Posterior cingulate gyrus (tissue), 11 donors: ENCODE measurements around the gene ALKBH7.
"Not testable (repeated sequence)": the region's sequence is repeated elsewhere in the genome, so short reads cannot be mapped to it uniquely, and the experiment has no call there.

Experiments used
- DNase-seq, 10 donors: peaks; one replicate each; pipeline versions ENCODE4 v3.0.0 to v3.0.0-alpha.2; 2020 to 2021; ENCODE audit warnings: mixed read lengths in 3 of 10
- intact Hi-C: fragments of 100-400 bp; cut with DNase I; formaldehyde crosslinking; loops from one replicate; pipeline ENCODE4 v1.15.1; 2023

ALKBH7 gene, protein sequence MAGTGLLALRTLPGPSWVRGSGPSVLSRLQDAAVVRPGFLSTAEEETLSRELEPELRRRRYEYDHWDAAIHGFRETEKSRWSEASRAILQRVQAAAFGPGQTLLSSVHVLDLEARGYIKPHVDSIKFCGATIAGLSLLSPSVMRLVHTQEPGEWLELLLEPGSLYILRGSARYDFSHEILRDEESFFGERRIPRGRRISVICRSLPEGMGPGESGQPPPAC

DNA sequence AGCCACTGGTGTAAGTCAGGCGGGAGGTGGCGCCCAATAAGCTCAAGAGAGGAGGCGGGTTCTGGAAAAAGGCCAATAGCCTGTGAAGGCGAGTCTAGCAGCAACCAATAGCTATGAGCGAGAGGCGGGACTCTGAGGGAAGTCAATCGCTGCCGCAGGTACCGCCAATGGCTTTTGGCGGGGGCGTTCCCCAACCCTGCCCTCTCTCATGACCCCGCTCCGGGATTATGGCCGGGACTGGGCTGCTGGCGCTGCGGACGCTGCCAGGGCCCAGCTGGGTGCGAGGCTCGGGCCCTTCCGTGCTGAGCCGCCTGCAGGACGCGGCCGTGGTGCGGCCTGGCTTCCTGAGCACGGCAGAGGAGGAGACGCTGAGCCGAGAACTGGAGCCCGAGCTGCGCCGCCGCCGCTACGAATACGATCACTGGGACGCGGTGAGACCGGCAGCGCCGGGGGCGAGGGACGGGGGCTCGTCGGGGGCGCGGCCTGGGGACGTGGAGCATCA, at the start of gene ALKBH7:
Gene ALKBH7 (plus strand): TSS at position 201 of the 502 bp plus-strand sequence. CDS start 27 bp downstream, at position 228.
- intact Hi-C loops: no loop called here

GRCh38 chr19:6324757-6325156, 47.8 kb upstream of the ALKBH7 start:
- intact Hi-C loops: no loop called here
- DNase-seq: peak in 1 of 10 donors; percentile 55

More for the DNA sequence above, at the start of gene ALKBH7:
- peak; percentile 95 to 100 (median 98) for DNase-seq

DNA sequence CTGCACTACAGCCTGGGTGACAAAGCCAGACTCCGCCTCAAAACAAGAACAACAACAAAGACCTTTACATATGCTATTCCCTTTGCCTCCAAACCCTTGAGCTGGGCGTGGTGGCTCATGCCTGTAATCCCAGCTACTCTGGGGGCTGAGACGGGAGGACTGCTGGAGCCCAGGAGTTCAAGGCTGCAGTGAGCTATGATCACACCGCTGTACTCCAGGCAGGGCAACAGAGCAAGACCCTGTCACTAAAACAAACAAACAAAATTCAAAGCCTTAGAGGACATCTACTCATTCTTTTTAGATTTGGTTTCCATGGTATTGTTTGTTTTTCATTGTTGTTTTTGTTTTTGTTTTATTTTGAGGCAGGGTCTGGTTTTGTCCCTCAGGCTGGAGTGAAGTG, 47.0 kb upstream of the ALKBH7 start:
- intact Hi-C loops: no loop called here
- peak in 1 of 10 donors; percentile 39 for DNase-seq

DNA sequence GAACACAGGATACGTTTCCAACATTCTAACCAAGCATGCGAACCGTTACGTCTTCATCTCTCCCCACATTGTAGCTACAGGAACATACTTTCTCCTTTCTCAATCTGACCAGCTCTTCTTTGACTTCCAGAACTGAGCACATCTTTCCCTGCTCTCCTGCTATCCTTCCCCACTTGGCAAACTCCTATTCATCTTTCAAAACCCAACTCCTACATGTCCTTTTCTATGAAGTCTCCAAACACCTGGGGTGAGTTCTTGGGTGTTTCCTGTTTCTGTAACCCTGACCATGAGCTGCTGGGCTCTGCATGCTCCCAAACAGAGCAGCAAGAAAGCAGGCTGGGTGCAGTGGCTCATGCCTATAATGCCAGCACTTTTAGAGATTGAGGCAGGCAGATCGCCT, 45.8 kb upstream of the ALKBH7 start:
- no peak for DNase-seq
- intact Hi-C loops: no loop called here

- peak in 1 of 10 donors; percentile 77 for DNase-seq
- intact Hi-C loops: no loop called here
Observed at GRCh38 chr19:6333439-6333838, 39.2 kb upstream of the ALKBH7 start, which contains the start of gene ACER1. Gene ACER1 (minus strand): TSS chr19:6333612. CDS start chr19:6333551, 61 bp downstream.

GRCh38 chr19:6334490-6335285, 37.9 kb upstream of the ALKBH7 start:
- DNase-seq: peak in 1 of 10 donors; percentile 8
- intact Hi-C loops: no loop called here

DNA sequence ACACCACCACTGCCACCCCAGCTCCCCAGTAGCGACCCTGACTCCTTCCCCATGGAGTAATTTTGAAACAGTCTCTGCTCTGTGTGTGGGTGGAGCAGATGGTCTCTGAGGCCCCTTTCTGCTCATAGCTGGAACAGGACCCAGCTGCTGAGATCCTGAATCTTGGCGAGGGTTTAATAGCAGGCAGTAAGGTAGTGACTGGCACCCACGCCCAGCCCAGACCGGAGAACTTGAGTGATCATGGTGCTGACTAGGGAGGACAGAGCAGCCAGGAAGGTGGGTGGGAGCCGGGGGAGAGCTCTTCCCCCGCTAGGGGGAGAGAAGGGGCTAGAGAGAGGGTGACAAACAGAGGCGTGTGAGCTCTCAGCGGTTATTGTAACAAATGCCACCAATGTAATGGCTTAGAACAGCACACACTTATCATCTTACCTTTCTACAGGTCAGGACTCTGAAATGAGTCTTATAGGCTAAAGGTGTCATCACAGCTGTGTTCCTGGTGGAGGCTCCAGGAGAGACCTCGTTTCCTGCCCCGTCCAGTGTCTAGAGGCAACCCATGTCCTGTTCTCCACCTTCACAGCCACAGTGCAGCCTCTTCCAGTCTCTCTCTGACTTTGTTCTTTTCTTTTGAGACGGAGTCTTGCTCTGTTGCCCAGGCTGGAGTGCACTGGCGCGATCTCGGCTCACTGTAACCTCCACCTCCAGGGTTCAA, 31.9 kb upstream of the ALKBH7 start:
- DNase-seq: peak in 1 of 10 donors; percentile 55
- intact Hi-C loops: no loop called here

GRCh38 chr19:6343462-6343861, 29.1 kb upstream of the ALKBH7 start:
- intact Hi-C loops: no loop called here

DNA sequence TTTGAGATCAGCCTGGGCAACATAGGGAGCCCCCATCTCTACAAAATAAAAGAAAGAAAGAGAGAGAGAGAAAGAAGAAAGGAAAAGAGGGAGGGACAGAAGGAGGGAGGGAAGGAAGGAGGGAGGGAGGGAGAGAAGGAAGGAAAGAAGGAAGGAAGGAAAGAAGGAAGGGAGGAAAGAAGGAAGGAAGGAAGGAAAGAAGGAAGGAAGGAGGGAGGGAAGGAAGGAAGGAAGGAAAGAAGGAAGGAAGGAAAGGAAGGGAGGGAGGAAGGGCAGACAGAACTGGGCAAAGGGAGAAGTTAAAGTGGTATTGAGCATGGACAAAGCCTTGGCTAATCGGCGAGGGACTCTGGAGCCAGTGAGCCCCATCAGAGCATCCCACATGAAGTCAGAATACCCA, 23.3 kb upstream of the ALKBH7 start:
- DNase-seq, intact Hi-C loops: not testable (repeated sequence)

More at GRCh38 chr19:6343462-6343861, 29.1 kb upstream of the ALKBH7 start:
- no peak for DNase-seq

GRCh38 chr19:6350688-6351087, 21.9 kb upstream of the ALKBH7 start:
- intact Hi-C loops: loop anchor here (5.0 kb wide), 1 partner anchor 303 kb away; no protein-coding TSS in a partner anchor
- DNase-seq: no peak

GRCh38 chr19:6352381-6353165, 20.0 kb upstream of the ALKBH7 start:
- DNase-seq: peak in 1 of 10 donors; percentile 33
- intact Hi-C loops: loop anchor here (5.0 kb wide), 1 partner anchor 305 kb away; no protein-coding TSS in a partner anchor

- DNase-seq: no peak
- intact Hi-C loops: loop anchor here (5.0 kb wide), 1 partner anchor 307 kb away; no protein-coding TSS in a partner anchor
Observed at GRCh38 chr19:6354098-6354674, 18.4 kb upstream of the ALKBH7 start.

- intact Hi-C loops, DNase-seq: not testable (repeated sequence)
Observed at GRCh38 chr19:6355321-6356040, 17.1 kb upstream of the ALKBH7 start.

DNA sequence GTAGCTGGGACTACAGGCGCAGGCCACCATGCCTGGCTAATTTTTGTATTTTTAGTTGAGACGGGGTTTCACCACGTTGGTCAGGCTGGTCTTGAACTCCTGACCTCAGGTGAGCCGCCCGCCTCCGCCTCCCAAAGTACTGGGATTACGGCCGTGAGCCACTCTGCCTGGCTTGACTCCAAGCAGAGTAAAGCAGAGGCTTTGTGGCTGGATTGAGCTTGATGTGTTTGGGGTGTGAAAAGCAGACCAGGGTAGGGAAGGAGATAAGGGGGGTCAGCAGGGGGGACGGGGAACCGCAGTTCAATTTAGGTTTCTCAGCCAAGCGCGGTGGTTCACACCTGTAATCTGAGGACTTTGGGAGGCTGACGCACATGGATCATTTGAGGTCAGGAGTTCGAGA, 15.4 kb upstream of the ALKBH7 start:
- intact Hi-C loops: no loop called here
- DNase-seq: peak in 1 of 10 donors; percentile 49

GRCh38 chr19:6358003-6358402, 14.6 kb upstream of the ALKBH7 start:
- DNase-seq: peak in 1 of 10 donors; percentile 67
- intact Hi-C loops: no loop called here

- DNase-seq: peak in 1 of 10 donors; percentile 3
- intact Hi-C loops: loop anchor here (5.0 to 10.0 kb wide), 2 partner anchors 77 to 145 kb away; partner anchors contain the start of gene TUBB4A
Observed at GRCh38 chr19:6359568-6360341, 12.8 kb upstream of the ALKBH7 start.

- DNase-seq: not testable (repeated sequence)
- intact Hi-C loops: loop anchor here (5.0 to 10.0 kb wide), 2 partner anchors 78 to 144 kb away; partner anchors contain the start of gene TUBB4A
Observed at GRCh38 chr19:6360445-6360844, 12.1 kb upstream of the ALKBH7 start.

DNA sequence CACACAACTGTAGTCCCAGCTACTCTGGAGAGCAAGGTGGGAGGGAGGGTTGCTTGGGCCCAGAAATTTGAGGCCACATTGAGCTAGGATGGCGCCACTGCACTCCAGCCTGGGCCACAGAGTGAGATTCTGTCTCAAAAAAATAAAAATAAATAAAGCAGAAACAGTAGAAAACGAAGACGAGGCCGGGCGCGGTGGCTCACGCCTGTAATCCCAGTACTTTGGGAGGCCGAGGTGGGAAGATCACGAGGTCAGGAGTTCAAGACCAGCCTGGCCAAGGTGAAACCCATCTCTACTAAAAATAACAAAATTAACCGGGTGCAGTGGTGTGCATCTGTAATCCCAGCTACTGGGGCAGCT, 11.8 kb upstream of the ALKBH7 start:
- intact Hi-C loops: loop anchor here (5.0 to 10.0 kb wide), 2 partner anchors 79 to 144 kb away; partner anchors contain the start of gene TUBB4A
- DNase-seq: not testable (repeated sequence)
